ENCODE data around the gene CTDSP2.

GRCh38 chr12:57844709-57845477 is 1.6 kb downstream of the CTDSP2 start:
- TF ChIP-seq CTCF (IDR thresholded peaks at IDR 0.05): no peak
- no peak for TF ChIP-seq ZFX (IDR thresholded peaks at IDR 0.05; ENCODE audit: borderline replicate concordance)

All from 22Rv1 (cell line).